Hepatocyte (in vitro differentiated cells): ENCODE data around the gene SDK1.

ENCODE experiments used
- EZH2 ChIP-seq: fragments of 200-600 bp; sonication (generic); IDR thresholded peaks from 2 replicates; pipeline ENCODE4 v1.6.1; 2016; ENCODE audit warnings: antibody characterized with exemption, mild to moderate bottlenecking, borderline replicate concordance
- EZH2phosphoT487 ChIP-seq: fragments of 200-600 bp; sonication (generic); IDR thresholded peaks from one replicate; pipeline ENCODE4 v1.6.1; 2018; ENCODE audit warnings: antibody characterized with exemption, mild to moderate bottlenecking, low read depth, moderate library complexity; ENCODE audit not compliant: unreplicated experiment, severe bottlenecking
- TF ChIP-seq, protein P1 (sequence below): fragments of 200-600 bp; sonication (generic); IDR thresholded peaks from 2 replicates; pipeline ENCODE4 v1.5.1; 2016; ENCODE audit warnings: antibody characterized with exemption, mild to moderate bottlenecking; ENCODE audit not compliant: poor library complexity

DNA sequence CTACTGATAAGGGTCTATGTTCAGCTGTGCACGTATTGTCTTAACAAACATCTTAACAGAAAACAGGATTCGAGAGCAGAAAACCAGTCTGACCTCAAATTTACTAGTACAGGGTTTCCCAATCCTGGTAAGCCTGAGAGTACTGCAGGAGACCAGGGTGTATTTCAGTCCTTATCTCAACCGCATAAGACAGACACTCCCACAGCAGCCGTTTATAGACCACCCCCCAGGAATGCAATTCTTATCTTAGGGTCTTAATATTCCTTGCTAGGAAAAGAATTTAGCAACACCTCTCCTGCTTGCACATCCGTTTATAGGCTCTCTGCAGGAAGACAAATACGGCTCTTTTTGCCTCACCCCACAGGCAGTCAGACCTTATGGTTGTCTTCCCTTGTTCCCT, 277.3 kb downstream of the SDK1 start:
- TF ChIP-seq, protein P1, sequence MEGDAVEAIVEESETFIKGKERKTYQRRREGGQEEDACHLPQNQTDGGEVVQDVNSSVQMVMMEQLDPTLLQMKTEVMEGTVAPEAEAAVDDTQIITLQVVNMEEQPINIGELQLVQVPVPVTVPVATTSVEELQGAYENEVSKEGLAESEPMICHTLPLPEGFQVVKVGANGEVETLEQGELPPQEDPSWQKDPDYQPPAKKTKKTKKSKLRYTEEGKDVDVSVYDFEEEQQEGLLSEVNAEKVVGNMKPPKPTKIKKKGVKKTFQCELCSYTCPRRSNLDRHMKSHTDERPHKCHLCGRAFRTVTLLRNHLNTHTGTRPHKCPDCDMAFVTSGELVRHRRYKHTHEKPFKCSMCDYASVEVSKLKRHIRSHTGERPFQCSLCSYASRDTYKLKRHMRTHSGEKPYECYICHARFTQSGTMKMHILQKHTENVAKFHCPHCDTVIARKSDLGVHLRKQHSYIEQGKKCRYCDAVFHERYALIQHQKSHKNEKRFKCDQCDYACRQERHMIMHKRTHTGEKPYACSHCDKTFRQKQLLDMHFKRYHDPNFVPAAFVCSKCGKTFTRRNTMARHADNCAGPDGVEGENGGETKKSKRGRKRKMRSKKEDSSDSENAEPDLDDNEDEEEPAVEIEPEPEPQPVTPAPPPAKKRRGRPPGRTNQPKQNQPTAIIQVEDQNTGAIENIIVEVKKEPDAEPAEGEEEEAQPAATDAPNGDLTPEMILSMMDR: no peak
- TF ChIP-seq EZH2: no peak
- TF ChIP-seq EZH2phosphoT487: no peak
